HG03097 (cell line): Measurements from ENCODE around the gene UVRAG.

Experiments
- ATAC-seq: cut with Tn5 transposase; IDR thresholded peaks from one replicate; pipeline ENCODE4 v1.9.1; 2021; ENCODE audit not compliant: unreplicated experiment, low FRiP score

UVRAG gene

DNA sequence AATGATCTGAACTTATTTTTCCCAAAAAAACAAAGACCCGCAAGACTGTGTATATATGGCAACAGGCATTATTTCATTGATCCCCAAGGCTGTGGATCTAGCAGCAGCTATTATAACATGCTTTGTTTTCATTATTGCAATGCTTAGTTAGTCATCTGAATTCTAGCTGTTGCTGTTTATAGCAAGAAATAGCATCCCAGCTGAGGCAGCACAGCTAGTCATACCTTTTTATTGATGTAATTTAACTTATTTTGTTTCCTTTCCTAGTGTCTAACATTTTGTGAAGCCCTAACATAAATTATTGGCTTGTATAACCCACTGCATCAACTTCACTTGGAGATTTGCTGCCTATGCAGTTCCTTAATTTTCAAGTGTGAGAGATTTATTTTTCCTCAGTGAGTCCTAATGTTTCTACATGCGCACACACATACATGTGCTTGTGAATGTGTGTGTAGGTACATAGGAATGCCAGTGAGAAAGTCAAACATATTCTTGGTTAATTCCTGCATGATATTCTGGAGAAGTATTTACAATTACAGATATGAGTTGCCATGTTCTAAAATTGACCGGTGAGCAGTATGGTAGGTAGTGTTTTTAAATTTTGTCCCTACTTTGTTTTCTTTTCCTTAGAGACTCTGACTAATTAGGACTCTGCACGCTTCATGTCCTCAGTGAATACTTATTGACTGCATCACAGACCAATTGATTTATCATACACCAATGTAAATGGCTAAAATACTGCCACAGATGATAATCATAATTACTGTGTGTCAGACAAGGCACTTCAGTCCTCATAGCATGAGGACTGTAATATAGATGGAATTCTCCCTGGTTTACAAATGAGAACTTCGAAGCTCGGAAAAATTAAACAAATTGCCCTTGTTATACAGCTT is 272.0 kb downstream of the UVRAG start:
- no peak for ATAC-seq

- ATAC-seq = no peak
Observed at GRCh38 chr11:76087749-76088148, 272.7 kb downstream of the UVRAG start.

GRCh38 chr11:76088511-76088910 is 273.5 kb downstream of the UVRAG start:
- no peak for ATAC-seq

DNA sequence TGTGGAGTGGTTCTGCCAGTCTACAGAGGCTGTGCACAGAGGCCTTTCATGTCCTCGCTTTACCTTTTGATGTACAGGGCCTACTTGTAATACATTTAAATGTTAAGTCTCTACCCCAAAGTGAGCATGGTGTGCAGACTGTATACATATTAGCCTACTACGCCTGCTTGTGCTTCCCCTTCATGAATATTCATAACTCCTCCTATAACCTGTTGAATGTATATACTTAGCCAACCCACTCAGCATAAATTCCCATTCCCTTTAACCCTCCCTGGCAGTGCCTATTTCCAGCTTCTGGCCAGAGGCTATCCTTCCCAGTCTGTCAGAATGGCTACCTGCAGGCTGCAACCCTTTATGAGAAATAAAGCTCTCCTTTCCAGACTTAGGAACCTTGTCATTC is 275.2 kb downstream of the UVRAG start:
- ATAC-seq = no peak

DNA sequence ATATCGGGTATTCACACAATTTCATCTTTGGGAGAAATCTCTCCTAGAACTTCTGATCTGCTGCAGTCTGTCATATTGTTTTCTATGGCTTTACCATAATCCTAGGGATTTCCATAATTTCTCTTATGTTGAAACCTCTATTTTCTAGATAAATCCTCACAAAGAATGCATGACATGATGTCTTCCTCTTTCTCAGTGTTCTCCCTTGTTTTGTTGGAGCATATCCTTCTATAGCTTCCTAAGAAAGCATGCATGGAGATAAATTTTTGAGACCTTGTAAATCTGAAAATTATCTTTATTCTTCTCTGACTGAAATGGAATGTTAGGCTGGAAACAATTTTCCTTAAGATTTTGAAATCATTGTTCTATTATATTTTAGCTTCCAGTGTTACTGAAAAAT is 275.8 kb downstream of the UVRAG start:
- no peak for ATAC-seq

DNA sequence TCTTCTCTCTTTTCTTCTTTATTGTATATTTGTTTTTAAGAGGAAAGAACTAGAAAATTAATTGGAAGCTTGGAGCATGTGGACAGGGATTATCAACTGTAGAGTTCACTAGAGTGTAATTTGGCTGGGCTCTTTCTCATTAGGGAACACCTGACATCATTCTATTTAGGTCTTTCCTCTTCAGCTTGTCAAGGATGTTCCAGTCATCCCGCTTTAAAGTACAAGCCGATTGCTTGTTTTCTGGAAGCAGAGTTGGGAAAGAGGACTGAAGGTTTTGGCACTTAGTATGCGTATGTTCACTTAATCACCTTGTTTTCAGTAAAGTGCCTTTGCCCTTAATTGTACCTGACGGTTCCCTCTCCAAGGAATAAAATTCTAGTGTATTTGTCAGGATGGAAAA is 279.7 kb downstream of the UVRAG start:
- ATAC-seq = no peak

- ATAC-seq = no peak
Observed at GRCh38 chr11:76095891-76096290, 280.9 kb downstream of the UVRAG start.

DNA sequence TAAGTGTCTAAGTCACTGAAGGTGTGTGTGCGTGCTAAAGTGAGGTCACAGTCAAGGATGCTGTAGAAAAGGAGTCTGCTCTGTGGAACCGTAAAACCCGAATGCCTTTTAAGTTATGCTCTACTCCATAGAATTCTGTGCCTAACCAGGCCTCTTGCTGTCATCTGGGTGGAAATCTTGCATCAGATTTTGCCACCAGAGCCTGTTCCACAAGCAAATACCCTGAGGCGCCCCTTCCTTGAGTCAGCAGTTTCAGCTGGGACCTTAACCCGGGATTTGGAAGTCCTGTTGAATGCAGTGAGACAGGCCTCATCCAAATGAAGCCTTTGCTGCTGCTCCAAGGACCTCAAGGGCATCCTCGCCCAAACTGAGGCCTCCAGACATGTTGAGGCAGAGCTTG is 281.5 kb downstream of the UVRAG start:
- ATAC-seq = no peak

- no peak for ATAC-seq
Observed at GRCh38 chr11:76102802-76103201, 287.8 kb downstream of the UVRAG start.

DNA sequence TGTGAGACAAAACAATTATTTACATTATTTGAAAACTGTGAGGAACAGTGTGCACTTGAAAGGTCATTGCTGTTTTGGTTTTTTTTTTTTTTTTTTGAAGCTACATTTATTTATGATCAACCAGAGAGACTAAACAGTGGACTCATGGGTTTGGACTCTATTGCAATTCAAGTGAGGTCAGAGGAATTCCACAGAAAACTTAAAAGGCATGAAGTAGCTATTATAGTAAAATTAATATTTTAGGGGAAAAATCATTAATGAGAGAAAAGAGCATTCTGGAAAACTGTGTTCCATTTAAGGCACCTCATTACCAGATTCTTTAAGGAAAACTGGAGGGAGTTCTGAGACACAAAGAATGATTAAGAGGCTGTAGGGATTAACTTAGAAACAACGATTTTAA is 288.4 kb downstream of the UVRAG start:
- ATAC-seq = no peak

DNA sequence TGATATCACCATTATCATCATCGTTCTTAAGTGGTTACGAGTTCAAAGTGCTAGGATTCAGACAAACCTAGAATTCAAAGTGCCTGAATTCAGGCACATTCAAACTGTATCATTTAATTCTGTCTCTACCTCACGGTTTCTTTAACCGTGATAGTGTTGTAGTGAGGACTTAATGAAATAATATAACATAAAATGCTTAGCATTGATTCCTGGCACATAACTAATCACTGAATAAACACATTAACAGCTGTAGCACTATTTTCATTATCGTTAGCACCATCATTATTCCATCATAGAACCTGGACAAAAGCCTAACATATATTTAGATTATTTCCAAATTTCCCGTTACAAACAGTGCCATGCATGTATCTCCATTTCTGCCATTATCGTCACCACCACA is 289.3 kb downstream of the UVRAG start:
- ATAC-seq = no peak

DNA sequence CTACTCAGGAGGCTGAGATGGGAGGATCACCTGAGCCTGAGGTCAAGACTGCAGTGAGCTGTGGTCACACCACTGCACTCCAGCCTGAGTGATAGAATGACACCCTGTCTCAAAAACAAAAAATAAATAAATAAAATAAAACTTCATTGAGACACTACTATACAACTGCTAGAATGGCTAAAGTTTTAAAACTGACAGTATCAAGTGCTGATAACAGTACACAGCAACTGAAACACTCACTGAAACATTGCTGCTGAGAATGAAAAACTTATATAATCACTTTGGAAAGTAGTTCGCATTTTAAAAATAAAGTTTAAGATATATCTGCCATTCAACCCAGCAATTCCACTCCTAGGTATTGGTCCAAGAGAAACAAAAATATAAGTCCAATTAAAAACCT is 290.6 kb downstream of the UVRAG start:
- ATAC-seq = no peak

DNA sequence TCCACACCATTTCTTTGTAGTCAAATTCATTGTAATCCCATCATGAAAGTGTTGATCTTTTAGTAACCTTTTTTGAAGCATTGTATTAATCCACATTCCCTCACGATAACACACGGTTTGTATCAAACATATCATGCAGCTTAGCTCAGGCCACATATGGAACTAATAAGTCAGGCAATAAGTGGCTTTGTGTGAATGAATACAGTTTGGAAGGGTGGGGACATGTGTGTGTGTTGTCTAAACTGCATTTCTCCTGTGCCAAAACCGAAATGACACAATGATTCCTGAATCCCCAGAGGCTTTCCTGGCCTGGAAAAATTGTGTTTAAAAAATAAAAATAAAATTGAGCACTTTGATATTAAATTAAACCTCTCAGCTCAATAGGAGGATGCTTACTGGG is 293.0 kb downstream of the UVRAG start:
- ATAC-seq = no peak

- ATAC-seq = no peak
Observed at GRCh38 chr11:76114238-76114637, 299.2 kb downstream of the UVRAG start.

- ATAC-seq = no peak
Observed at GRCh38 chr11:76115555-76115954, 300.5 kb downstream of the UVRAG start.

- no peak for ATAC-seq
Observed at GRCh38 chr11:76119032-76119431, 304.0 kb downstream of the UVRAG start.

DNA sequence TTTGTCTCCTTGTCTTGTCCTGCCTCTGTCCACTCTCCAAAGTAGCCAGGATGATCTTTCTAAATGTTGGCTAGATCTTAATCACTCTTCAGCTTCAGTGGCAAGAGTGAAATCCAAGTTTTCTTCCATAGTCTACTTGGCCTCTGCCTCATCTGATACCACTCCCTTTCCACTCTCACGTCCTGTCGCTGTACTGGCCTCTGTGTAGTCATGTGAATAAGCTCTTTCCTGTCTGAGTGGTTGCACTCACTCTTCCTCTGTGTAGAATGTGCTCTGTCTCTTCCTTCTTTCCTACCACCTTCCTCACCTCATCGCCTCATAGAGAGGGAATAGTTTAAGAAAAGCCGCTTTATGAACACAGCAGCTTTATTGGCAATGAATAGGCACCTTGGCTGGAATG is 304.8 kb downstream of the UVRAG start:
- no peak for ATAC-seq

DNA sequence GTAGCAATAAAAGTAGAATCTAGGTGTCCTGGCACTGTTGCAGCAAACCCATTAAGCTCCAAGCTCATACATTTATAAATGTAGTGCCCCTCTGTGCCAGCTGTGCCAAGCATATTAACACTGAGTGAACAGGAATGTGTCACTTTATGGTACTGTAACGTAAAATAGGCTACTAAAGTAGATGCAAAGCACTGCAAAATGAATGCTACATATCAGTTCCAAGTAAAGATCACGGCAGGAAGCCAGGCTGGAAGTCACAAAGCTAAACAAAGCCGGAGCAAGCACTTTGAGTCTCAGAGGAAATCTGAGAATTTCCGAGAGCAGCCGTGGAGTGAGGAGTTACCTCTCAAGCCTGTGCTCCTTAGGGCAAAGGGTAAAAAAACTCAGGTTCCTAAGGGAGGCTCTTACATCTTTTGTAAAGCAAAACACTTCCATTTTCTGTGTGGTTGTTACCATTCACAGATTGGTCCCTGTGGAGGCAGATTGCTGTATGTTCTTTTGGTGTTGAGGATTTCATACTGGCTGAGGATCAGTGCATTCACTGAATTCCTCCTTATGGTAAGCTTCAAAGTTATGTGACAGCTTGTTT is 305.6 kb downstream of the UVRAG start:
- no peak for ATAC-seq

DNA sequence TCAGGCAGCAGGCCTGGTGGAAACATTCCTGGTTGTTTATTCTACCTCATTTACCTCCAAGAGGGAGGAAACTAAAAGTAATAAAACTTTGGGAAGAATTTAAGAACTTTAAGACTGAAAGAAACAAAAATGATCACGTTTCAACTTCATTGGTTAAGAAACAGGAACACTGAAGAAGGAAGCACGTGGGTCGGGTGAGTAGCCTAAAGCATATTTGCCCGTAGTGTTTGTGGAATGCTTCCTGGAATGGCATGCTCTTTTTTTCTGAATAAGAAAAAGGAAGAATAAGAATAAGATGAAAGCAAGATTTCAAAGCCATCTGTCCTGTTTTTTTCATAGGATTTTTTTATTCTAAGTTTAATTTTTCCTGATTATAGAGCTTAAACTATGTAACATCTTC is 308.2 kb downstream of the UVRAG start:
- ATAC-seq = no peak

GRCh38 chr11:76124905-76125770 is 310.1 kb downstream of the UVRAG start:
- ATAC-seq = no peak

GRCh38 chr11:76129729-76130128 is 314.7 kb downstream of the UVRAG start:
- no peak for ATAC-seq
